ENCODE measurements around the gene LPIN1. TPM values are rescaled to one million over a fixed set of nuclear protein-coding genes. Genes with fewer than 3 reads are reported as not detected.

Gene LPIN1
- total RNA-seq, 3 donors from 2014 or later, result 29.7 to 38.4 (median 30.4) TPM

DNA sequence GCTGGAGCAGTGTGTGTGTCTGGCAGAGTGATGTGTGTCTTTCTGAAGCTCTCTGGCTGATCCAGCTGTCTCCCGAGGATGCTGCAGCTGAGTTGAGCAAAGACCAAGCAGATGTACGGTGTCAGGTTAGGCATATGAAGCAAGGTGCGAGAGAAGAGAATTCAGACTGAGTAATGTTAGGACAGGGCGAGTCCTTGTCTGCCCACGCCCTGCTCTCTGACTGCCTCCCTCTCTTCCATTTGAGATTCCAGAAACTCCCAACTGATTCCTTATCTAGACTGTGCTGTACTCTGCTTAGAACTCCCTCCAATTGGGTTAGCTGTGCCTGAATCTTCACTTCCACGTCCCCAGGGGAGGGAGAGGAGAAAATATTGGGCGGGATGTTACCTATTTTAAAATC lies 25.7 kb upstream of the LPIN1 start:
- ATAC-seq, result no peak

DNA sequence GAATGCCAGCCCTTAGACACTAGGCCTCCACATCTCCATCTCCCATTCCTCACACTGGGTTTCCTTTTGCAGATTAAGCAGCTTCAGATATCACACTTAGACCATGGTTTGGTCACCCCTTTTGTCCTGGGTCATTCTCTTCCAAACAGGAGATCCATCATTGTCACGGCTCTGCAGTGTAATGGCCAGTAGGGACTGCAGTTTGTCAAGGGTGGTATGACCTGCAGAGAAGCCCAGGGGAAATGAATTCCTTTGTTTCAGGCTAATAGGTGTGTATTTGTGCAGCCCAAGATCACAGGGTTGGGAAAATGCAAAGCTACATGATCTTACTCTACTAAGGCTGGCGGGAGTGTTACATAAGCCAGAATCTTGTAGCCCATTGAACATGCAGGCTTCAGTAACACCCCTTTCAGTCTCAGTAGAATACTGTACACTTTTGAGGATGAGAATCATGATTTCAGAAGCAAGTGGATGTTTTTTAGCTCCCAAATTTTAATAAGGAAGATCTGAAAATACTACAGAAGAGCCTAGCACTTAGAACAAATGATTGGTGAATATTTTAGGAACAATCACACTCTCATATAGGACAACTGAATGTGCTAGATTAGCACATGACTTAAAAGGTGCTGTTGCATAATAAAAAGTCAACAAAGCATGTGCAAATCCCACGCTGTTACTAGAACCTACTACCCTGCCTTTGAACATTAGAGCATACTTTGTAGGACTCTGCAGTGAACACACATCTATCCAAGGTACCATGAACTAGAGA lies 24.0 kb upstream of the LPIN1 start:
- Histone ChIP-seq H3K36me3 (ENCODE audit: low read depth) (no peaks in the 10 kb centered on the region), H3K4me1 (ENCODE audit: low read depth) (no peaks in the 10 kb centered on the region), H3K9me3 (no peaks in the 10 kb centered on the region), H3K4me3 (no peak overlapping the region)
- TF ChIP-seq, protein P1, sequence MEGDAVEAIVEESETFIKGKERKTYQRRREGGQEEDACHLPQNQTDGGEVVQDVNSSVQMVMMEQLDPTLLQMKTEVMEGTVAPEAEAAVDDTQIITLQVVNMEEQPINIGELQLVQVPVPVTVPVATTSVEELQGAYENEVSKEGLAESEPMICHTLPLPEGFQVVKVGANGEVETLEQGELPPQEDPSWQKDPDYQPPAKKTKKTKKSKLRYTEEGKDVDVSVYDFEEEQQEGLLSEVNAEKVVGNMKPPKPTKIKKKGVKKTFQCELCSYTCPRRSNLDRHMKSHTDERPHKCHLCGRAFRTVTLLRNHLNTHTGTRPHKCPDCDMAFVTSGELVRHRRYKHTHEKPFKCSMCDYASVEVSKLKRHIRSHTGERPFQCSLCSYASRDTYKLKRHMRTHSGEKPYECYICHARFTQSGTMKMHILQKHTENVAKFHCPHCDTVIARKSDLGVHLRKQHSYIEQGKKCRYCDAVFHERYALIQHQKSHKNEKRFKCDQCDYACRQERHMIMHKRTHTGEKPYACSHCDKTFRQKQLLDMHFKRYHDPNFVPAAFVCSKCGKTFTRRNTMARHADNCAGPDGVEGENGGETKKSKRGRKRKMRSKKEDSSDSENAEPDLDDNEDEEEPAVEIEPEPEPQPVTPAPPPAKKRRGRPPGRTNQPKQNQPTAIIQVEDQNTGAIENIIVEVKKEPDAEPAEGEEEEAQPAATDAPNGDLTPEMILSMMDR (IDR thresholded peaks at IDR 0.05), result no peak
- DNase-seq (no peak), ATAC-seq (no peak)
- intact Hi-C loops (cut with DNase I, micrococcal nuclease), result no loop called here

More for the DNA sequence above, 25.7 kb upstream of the LPIN1 start:
- H3K36me3 ChIP-seq (ENCODE audit: low read depth), result no peaks in the 10 kb centered on the region
- H3K9me3 ChIP-seq, result no peaks in the 10 kb centered on the region
- intact Hi-C loops (cut with DNase I, micrococcal nuclease), result no loop called here
- H3K4me1 ChIP-seq (ENCODE audit: low read depth), result no peaks in the 10 kb centered on the region
- TF ChIP-seq, protein P1 (IDR thresholded peaks at IDR 0.05), result no peak
- no peak for DNase-seq
- no peak overlapping the region for H3K4me3 ChIP-seq

DNA sequence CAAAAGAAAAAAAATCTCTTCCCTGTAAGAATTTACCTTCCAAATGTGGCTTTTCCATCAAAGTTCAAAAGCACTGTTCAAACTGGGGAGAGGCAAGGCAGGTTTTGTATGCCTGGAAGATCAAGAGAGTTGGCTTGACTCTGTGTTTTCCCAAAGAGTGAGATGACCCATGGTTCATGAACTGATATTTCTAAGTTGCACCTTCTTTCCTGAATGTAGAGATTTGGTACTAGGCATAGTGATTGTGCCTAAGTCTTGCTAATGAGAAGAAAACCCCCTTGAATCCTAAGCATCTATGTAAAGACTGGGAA lies 23.4 kb upstream of the LPIN1 start:
- ATAC-seq (no peak), DNase-seq (no peak)
- Histone ChIP-seq H3K4me1 (ENCODE audit: low read depth) (no peaks in the 10 kb centered on the region), H3K36me3 (ENCODE audit: low read depth) (no peaks in the 10 kb centered on the region), H3K4me3 (no peak overlapping the region), H3K9me3 (no peaks in the 10 kb centered on the region)
- intact Hi-C loops (cut with DNase I, micrococcal nuclease), result no loop called here
- TF ChIP-seq, protein P1 (IDR thresholded peaks at IDR 0.05), result no peak

DNA sequence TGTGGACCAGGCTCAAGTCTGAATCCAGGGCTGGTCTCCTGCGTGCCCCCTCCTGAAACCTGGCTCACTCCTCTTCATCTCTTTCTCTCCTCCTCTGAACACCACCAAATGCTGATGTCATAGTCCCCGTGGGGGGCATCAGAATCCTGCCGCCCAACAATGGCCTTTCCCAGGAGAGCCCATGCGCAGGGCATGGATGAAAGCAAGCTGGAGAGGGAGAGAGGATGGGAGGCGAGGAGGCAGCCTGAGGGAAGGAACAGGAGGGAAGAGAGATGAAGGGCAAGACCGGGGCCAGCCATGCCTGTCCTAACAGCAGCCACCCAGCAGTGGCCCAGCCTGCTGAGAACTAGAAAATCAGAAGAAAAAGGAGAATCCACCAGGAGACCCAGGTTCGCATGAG lies 22.3 kb upstream of the LPIN1 start:
- no peak for DNase-seq
- intact Hi-C loops (cut with DNase I, micrococcal nuclease), result no loop called here
- no peaks in the 10 kb centered on the region for H3K36me3 ChIP-seq (ENCODE audit: low read depth)
- TF ChIP-seq, protein P1 (IDR thresholded peaks at IDR 0.05), result no peak
- no peaks in the 10 kb centered on the region for H3K4me1 ChIP-seq (ENCODE audit: low read depth)
- ATAC-seq, result no peak
- no peaks in the 10 kb centered on the region for H3K9me3 ChIP-seq
- no peak overlapping the region for H3K4me3 ChIP-seq

DNA sequence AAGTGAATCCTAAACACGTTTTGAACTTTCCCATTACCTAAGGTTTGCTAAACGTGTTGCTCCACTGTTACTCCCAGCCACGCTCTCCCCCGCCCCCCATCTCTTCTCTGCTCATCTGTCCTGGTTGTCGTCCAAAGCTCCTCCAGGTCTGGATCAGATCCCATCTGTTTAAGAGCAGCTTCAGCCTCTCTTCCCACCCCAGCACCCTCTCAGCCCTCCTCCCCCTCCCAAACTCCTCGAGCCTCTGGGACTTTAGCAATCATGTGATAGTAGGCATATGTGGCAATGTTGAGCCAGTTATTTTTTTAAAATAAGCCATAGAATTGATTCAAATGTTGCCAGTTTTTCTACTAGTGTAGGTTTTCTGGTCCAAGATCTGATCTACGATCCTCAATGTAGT lies 20.0 kb upstream of the LPIN1 start:
- no peak for ATAC-seq
- H3K36me3 ChIP-seq (ENCODE audit: low read depth), result no peaks in the 10 kb centered on the region
- no peak for DNase-seq
- TF ChIP-seq, protein P1 (IDR thresholded peaks at IDR 0.05), result no peak
- intact Hi-C loops (cut with DNase I, micrococcal nuclease), result no loop called here
- H3K9me3 ChIP-seq, result no peaks in the 10 kb centered on the region
- H3K4me1 ChIP-seq (ENCODE audit: low read depth), result no peaks in the 10 kb centered on the region
- H3K4me3 ChIP-seq, result no peak overlapping the region

Measured in mucosa of descending colon (tissue), 3 donors.